Activated CD8-positive, alpha-beta memory T cell treated with anti-CD3 and anti-CD28 coated beads for 48 hours (primary cell): ENCODE data around the gene EIF3CL.
"Not testable (repeated sequence)": the region's sequence is repeated elsewhere in the genome, so short reads cannot be mapped to it uniquely, and the experiment has no call there.

Experiments used
- DNase-seq, 3 experiments: peaks; one replicate each; pipeline ENCODE4 v3.0.0-alpha.2; 2020; ENCODE audit warnings: low read depth in 2 of 3, low spot score in 2 of 3

EIF3CL gene, protein sequence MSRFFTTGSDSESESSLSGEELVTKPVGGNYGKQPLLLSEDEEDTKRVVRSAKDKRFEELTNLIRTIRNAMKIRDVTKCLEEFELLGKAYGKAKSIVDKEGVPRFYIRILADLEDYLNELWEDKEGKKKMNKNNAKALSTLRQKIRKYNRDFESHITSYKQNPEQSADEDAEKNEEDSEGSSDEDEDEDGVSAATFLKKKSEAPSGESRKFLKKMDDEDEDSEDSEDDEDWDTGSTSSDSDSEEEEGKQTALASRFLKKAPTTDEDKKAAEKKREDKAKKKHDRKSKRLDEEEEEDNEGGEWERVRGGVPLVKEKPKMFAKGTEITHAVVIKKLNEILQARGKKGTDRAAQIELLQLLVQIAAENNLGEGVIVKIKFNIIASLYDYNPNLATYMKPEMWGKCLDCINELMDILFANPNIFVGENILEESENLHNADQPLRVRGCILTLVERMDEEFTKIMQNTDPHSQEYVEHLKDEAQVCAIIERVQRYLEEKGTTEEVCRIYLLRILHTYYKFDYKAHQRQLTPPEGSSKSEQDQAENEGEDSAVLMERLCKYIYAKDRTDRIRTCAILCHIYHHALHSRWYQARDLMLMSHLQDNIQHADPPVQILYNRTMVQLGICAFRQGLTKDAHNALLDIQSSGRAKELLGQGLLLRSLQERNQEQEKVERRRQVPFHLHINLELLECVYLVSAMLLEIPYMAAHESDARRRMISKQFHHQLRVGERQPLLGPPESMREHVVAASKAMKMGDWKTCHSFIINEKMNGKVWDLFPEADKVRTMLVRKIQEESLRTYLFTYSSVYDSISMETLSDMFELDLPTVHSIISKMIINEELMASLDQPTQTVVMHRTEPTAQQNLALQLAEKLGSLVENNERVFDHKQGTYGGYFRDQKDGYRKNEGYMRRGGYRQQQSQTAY

DNA sequence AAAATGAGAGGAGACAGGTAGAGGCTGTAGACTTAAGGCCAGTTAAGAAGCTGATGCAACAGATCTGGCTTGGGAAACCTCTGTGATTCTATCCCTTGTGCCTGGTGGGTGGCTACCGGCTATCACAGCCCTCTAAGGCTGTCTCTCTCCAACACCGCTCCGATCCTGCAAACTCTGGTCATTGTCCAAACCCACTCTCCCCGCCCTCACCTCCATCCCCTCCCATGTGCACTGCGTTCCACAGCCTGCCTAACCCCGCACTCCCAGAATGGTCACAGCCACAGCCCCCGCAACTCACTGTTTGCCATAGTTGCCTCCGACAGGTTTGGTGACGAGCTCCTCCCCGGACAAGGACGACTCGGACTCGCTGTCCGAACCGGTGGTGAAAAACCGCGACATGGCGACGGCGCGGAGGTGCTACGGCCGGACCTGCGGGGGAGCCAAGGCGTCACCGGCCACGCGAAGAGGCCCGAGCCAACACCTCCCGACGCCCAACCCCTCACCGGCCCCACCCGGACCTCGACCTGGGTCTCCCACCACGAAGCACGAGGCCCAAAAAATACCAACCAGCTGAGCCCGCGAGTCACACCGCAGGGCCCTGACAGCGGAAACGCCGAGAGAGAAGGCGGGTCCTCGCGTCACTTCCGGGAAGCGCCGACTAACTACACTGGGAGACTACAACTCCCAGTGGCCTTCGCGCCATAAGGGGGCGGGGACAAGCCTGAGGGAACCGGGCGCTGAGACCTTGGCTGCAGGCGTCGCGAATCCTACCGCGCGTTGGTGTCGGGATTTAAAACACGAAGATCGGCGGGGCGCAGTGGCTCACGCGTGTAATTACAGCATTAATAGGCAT is at the start of gene EIF3CL:
Gene EIF3CL, minus strand, starts transcription at position 622 of the 853 bp plus-strand sequence. Its CDS starts 223 bp downstream, at position 399.
- not testable (repeated sequence) for DNase-seq

DNA sequence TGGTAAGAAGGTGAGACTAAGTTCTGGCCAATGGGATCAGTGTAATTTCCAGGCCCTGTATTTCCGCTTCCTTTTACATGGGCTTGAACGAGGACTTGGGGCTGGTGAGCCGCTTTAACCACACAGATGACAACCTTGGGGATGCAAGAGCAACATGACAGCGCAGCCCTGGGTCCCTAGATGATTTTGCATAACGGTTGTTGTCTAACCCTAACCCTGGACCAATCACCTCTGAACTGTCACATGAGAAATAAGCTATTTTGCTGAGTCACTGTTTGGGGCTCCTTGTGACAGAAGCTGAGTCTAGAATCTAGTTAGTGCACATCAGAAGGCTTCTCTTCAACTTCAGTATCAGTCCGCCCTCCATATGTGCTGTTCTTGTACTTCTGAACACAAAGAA is 43.4 kb upstream of the EIF3CL start:
- not testable (repeated sequence) for DNase-seq

DNA sequence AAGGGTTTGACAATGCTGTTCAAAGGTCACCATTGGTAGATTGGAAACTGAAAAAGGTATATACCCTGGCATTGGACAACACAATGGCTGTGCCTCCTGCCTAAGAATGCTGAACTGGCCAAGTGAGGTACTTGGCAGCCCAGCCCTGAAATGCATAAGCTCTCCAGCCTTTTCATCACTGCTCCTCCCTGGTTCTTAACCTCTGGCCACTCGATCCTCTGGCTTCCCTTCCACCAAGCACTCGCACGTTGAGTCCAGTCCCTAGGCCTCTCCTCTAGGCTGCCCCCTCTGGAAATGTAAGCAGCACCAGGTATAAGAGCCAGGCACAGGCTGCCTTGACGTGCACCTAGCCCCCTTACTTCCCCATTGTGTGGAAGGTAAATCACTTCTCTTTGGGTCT is 42.7 kb upstream of the EIF3CL start:
- not testable (repeated sequence) for DNase-seq

DNA sequence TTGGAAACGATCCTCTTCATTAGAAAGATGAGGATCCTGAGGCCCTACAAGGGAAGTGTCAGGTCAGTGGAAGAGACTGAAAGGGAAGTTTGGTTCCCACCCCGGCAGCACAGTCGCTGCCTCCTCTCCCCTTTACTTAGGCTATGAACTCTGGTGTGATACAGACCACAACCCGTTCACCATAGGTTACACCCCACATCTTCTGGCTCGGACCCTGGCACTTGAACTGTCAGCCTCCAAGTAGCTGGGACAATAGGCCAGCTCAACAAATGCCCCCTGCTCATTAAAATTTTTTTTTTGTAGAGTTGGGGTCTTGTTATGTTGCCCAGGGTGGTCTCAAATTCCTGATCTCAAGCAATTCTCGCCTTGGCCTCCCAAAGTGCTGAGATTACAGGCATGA is 40.3 kb upstream of the EIF3CL start:
- DNase-seq, result not testable (repeated sequence)

DNA sequence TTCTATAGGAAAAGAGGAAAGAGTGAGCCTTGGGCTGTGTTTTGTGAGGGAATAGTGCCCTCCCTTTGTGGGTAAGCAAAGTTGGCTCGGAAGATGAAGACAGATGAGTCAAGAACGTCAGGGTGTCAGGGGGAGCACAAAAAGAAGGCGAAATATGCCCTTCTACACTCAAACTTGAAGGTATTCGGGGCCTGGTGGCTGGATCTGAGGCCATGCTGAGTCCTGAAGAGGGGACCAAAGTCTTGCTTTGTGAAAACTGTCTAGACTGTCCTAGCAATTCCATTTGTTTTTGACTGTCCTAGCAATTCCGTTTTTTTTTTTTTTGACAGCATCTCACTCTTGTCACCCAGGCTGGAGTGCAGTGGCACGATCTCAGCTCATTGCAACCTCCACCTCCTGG is 35.3 kb upstream of the EIF3CL start:
- not testable (repeated sequence) for DNase-seq

DNA sequence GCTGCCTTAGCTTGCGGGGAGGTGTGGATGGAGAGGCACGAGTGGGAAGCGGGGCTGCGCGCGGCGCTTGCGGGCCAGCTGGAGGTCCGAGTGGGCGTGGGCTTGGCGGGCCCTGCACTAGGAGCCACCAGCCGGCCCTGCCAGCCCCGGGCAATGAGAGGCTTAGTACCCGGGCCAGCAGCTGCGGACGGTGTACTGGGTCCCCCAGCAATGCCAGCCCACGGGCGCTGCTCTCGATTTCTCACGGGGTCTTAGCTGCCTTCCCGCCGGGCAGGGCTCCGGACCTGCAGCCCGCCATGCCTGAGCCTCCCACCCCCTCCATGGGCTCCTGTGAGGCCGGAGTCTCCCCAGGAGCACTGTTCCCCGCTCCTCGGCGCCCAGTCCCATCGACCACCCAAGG is 31.7 kb upstream of the EIF3CL start:
- not testable (repeated sequence) for DNase-seq

DNA sequence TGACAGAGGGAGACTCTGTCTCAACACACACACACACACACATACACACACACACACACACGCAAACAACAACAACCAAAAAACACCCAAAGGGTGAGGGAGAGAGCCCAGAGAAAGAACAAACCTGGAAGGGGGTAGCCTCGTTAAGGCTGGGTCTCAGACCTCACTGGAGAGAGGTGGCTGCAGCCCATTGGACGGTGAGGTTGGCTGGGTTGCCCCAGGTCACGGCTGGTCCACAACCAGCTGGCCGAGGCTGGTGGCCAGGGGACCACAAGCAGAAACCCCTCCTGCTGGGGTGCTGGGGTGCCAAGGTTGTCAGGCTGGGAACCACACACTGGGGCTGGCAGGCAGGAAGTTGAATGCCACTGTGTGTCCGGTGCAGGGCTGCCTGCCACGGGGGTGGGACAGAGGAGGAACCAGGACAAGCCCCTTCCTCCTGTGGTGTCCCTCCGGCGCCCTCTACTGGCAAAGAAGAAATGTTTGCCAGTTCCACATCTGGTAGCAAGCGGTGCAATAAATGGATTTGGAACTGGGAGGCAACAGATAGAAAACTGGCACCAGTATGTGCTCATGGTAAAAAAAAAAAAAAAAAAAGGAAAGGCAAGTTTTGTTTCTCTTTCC is 22.5 kb upstream of the EIF3CL start:
- DNase-seq, result not testable (repeated sequence)

DNA sequence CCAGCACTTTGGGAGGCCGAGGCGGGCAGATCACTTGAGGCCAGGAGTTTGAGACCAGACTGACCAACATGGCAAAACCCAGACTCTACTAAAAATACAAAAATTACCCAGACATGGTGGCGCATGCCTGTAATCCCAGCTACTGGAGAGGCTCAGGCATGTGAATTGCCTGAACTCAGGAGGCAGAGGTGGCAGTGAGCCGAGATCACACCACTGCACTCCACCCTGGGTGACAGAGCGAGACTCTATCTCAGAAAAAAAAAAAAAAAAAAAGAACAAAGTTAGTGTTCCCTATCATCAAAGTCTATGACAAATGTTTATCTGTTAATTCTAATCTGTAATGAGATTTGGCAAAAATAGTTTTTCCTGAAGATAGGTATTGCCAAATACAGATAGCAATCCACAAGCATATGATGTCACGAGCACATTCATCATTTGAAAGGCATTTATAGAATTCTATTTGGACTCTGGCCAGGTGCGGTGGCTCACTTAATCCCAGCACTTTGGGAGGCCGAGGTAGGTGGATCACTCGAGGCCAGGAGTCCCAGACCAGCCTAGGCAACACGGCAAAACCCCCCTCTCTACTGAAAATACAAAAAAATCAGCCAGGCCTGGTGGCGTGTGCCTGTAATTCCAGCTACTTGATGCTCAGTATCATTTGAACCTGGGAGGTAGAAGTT is 17.6 kb upstream of the EIF3CL start:
- not testable (repeated sequence) for DNase-seq

DNA sequence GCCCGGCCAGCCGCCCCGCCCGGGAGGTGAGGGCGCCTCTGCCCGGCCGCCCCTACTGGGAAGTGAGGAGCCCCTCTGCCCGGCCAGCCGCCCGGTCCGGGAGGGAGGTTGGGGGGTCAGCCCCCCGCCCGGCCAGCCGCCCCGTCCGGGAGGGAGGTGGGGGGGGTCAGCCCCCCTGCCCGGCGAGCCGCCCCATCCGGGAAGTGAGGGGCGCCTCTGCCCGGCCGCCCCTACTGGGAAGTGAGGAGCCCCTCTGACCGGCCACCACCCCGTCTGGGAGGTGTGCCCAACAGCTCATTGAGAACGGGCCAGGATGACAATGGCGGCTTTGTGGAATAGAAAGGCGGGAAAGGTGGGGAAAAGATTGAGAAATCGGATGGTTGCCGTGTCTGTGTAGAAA is 13.4 kb upstream of the EIF3CL start:
- not testable (repeated sequence) for DNase-seq

DNA sequence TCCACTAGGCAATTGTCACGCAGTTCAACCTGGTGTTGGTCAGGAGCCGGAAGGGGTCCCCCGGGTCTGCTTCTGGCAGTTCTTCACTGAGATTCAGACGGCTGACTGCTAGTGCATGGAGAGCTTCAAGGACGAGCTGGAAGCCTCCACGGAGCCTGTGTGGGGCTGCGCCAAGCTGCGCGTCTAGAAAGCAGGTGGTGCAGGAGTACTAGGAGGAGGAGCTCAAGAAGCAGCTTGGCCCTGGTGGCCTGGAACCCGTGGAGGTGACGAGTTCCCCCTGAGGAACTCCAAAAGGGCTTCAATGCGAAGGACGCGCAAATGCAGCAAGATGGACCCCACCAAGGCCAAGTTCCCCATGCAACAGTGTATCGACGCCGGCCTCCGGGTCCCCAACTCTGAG is 10.9 kb upstream of the EIF3CL start:
- DNase-seq, result not testable (repeated sequence)

DNA sequence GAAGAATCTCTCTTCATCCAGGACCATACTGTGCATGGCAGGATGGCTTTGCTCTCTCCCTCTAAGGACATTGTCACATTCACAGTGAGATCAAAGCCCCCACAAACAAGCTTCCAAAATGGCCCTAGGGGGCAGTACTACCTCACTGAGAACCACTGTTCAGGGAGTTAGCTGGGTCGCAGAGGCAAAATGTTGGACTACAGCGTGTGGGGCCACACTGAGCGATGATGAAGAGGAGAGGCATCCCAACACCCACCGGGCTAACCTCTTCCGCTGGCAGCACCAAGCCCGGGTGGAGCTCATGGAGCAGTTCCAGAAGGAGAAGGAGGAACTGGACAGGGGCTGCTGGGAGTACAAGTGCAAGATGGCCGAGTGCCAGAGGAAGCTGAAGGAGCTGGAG is 9.9 kb upstream of the EIF3CL start:
- DNase-seq, result not testable (repeated sequence)

DNA sequence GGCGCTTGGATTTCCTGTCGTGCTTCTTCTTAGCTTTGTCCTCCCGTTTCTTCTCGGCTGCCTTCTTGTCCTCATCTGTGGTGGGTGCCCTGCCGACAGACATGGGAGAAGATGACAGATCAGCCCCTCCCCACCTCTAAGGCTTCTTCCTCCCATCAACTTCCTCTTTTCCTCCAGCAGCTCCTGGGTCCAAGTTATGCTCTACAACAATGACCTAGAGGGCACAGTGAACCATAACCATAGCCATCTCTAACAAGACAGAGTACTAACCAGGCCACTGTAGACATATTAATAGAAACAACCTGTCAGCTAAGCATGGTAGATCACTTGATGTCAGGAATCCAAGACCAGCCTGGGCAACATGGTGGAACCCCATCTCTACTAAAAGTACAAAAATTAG is 11.6 kb downstream of the EIF3CL start:
- not testable (repeated sequence) for DNase-seq

DNA sequence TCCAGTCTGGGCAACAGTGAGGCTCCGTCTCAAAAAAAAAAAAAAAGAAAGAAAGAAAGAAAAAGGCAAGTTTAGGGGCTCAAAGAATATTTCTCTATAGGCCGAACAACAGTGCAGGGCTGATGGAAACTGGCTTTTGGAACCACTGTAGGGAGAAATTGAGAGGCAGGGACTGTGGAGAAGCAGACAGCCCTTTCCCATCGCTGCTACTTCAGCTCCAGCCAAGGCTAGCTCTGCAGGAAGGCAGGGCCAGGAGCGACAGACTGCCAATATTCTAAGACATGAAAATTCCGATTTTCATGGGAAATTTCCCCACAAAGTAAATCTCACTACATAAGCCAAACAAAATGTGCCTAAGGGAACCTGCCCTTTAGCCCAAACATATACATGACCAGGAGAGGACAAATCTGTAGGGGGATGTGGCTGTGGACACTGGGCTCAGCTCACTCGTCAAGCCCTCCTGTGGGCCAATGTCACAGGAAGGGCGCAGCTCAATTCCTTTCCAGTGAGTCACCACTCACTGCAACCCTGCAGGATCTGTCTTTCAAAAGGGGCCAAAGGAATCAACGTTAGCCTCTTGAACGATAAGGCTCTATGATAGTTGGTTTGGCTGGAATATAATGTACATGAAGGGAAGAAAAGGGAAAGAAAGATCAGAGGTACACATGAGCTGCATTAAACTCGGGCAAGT is 21.3 kb downstream of the EIF3CL start:
- DNase-seq, result not testable (repeated sequence)

DNA sequence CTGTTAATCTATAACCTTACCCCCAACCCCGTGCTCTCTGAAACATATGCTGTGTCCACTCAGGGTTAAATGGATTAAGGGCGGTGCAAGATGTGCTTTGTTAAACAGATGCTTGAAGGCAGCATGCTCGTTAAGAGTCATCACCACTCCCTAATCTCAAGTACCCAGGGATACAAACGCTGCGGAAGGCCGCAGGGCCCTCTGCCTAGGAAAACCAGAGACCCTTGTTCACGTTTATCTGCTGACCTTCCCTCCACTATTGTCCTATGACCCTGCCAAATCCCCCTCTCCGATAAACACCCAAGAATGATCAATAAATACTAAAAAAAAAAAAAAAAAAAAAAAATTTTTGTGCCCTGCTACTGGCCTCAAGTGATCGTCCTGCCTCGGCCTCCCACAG is 25.8 kb downstream of the EIF3CL start:
- DNase-seq, result not testable (repeated sequence)

DNA sequence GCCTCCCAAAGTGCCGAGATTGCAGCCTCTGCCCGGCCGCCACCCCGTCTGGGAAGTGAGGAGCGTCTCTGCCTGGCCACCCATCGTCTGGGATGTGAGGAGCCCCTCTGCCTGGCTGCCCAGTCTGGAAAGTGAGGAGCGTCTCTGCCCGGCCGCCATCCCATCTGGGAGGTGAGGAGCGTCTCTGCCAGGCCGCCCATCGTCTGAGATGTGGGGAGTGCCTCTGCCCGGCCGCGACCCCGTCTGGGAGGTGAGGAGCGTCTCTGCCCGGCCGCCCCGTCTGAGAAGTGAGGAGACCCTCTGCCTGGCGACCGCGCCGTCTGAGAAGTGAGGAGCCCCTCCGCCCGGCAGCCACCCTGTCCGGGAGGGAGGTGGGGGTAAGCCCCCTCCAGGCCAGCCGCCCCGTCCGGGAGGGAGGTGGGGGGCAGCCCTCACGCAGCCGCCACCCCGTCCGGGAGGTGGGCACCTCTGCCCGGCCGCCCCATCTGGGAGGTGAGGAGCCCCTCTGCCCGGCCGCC is 26.5 kb downstream of the EIF3CL start:
- not testable (repeated sequence) for DNase-seq

DNA sequence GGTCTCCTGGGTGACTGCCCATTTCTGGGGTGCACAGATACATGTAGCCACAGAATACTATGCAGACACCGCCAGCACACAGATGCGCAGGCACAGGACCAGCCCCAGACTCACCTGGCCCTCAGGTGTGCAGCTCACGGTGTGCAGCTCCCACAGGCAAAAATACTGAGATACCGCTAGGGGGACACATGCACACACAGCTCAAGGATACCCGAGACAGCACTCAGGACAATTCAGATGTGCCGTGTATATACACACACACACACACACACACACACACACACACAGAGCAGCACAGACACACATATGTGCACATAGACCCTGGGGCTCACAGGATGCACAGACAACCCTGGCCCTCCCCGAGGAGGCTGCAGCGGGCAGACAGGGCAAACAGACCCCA is 28.5 kb downstream of the EIF3CL start:
- DNase-seq, result not testable (repeated sequence)

DNA sequence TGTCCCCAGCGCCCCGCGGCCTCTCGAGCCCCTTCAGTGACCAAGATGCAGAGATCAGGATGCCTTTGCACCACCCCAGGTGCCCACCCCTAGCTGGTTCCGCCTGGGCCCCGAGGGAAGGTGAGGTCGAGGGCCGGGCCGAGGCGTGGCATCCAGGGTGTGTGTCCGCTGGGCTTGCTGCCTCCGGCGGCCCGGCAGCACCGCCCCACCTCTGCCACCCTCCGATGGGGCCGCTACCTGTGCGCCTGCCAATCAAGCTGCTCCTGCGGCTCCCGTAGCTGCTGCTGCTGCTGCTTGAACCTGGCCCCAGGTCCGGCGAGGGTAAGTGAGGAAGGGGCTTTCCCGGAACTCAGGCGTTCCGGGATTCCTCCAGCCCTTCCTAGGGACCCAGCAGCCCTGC is 29.4 kb downstream of the EIF3CL start:
- DNase-seq, result not testable (repeated sequence)

DNA sequence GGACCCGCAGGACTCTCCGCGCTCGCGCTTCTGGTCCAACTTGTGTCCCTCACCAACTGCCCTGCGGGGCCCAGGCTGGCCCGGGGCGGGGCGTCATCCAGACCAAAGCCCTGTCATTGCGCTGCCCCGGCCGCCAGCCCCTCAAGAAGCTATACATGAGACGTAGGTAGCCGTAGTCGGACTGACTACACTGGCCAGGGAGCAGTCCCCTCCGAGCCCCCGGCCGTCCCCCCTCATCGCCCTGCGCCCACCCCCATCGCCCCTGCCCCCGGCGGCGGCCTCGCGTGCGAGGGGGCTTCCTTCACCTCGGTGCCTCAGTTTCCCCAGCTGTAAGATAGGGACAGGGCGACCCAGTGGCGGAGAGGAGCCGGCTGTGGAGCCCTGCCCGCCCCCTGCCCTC is 35.7 kb downstream of the EIF3CL start:
- DNase-seq, result not testable (repeated sequence)
